ENCODE results near the gene CEP41. TPM values are rescaled to one million over a fixed set of nuclear protein-coding genes. Genes with fewer than 3 reads are reported as not detected.

CEP41 gene
- total RNA-seq, 1 experiment from 2014 or later: 7.1 TPM

- peak; percentile 27 for DNase-seq (ENCODE audit: low spot score)
- Mint-ChIP-seq H3K36me3 (no peaks in the 10 kb centered on the region), H3K27me3 (ENCODE audit: low read depth) (peaks cover 5% of the 10 kb centered on the region; the same call in 1 of the 2 replicates), H3K4me1 (peaks cover 24% of the 10 kb centered on the region), H3K9me3 (no peaks in the 10 kb centered on the region), H3K4me3 (peak overlapping the region; percentile 87), H3K27ac (peak overlapping the region; percentile 86)
- ATAC-seq: peak; percentile 30
- ChIA-PET CTCF (interaction anchor here (0.6 to 1.6 kb wide), 3 partner anchors 50 to 168 kb away, joined by 3 to 7 read pairs (median 3); no protein-coding TSS in a partner anchor), POLR2A (interaction anchor here (0.6 to 1.2 kb wide), 4 partner anchors 12 to 357 kb away, joined by 3 to 5 read pairs (median 3); no protein-coding TSS in a partner anchor)
- TF ChIP-seq, protein P1, sequence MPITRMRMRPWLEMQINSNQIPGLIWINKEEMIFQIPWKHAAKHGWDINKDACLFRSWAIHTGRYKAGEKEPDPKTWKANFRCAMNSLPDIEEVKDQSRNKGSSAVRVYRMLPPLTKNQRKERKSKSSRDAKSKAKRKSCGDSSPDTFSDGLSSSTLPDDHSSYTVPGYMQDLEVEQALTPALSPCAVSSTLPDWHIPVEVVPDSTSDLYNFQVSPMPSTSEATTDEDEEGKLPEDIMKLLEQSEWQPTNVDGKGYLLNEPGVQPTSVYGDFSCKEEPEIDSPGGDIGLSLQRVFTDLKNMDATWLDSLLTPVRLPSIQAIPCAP (CRISPR knock-in tag; IDR thresholded peaks at IDR 0.05): no peak
- no peak for TF ChIP-seq NFATC4 (CRISPR knock-in tag; IDR thresholded peaks at IDR 0.05)
- TF ChIP-seq ZNF512 (CRISPR knock-in tag; IDR thresholded peaks at IDR 0.05; ENCODE audit: borderline replicate concordance): no peak
- no peak for TF ChIP-seq ZBTB21 (CRISPR knock-in tag; IDR thresholded peaks at IDR 0.05; ENCODE audit: borderline replicate concordance)
- TF ChIP-seq ZNF121 (CRISPR knock-in tag; IDR thresholded peaks at IDR 0.05): no peak
- TF ChIP-seq ETV6 (CRISPR knock-in tag; IDR thresholded peaks at IDR 0.05): no peak
- TF ChIP-seq SMAD3 (CRISPR knock-in tag; IDR thresholded peaks at IDR 0.05; ENCODE audit: borderline replicate concordance): no peak
- TF ChIP-seq JUN (CRISPR knock-in tag; IDR thresholded peaks at IDR 0.05): no peak
These were observed 623 bp upstream of the CEP41 start for GRCh38 chr7:130441408-130441869.

DNA sequence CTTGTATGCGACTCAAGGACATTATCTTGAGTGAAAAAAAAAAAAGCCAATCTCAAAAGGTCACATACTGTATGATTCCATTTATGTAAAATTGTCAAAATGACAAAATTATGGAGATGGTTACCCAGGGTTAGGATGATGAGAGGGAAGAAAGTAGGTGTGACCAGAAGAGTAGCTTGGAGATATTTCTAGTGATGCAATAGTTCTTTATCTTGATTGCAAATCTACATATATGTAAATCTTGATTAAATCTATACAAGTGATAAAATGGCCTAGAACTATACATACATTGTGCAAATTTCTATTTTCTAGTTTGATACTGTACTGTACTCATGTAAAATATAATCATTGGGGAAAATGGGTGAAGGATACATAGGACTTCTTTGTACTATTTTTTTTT, 4.6 kb downstream of the CEP41 start:
- peaks cover 14% of the 10 kb centered on the region for H3K4me1 Mint-ChIP-seq
- H3K27ac Mint-ChIP-seq: 0 out of 2 replicates have a peak overlapping the region, but pooled peaks have one; percentile 28
- no peaks in the 10 kb centered on the region for H3K36me3 Mint-ChIP-seq
- CTCF ChIA-PET: no interaction called here
- ATAC-seq (no peak), DNase-seq (ENCODE audit: low spot score) (no peak)
- POLR2A ChIA-PET: no interaction called here
- no peak overlapping the region for H3K4me3 Mint-ChIP-seq
- H3K9me3 Mint-ChIP-seq: no peaks in the 10 kb centered on the region
- H3K27me3 Mint-ChIP-seq (ENCODE audit: low read depth): no peaks in the 10 kb centered on the region
- TF ChIP-seq ZNF671 (CRISPR knock-in tag; IDR thresholded peaks at IDR 0.05): no peak
- no peak for TF ChIP-seq RELA (CRISPR knock-in tag; IDR thresholded peaks at IDR 0.05; ENCODE audit: borderline replicate concordance)
- TF ChIP-seq OVOL2 (CRISPR knock-in tag; IDR thresholded peaks at IDR 0.05; ENCODE audit: borderline replicate concordance): no peak
- TF ChIP-seq AR (CRISPR knock-in tag; IDR thresholded peaks at IDR 0.05): no peak
- TF ChIP-seq PREB (CRISPR knock-in tag; IDR thresholded peaks at IDR 0.05; ENCODE audit: borderline replicate concordance): no peak
- TF ChIP-seq JAZF1 (CRISPR knock-in tag; IDR thresholded peaks at IDR 0.05): no peak
- TF ChIP-seq TP53 (CRISPR knock-in tag; IDR thresholded peaks at IDR 0.05): no peak

- no peak overlapping the region for H3K4me3 Mint-ChIP-seq
- TF ChIP-seq, protein P2, sequence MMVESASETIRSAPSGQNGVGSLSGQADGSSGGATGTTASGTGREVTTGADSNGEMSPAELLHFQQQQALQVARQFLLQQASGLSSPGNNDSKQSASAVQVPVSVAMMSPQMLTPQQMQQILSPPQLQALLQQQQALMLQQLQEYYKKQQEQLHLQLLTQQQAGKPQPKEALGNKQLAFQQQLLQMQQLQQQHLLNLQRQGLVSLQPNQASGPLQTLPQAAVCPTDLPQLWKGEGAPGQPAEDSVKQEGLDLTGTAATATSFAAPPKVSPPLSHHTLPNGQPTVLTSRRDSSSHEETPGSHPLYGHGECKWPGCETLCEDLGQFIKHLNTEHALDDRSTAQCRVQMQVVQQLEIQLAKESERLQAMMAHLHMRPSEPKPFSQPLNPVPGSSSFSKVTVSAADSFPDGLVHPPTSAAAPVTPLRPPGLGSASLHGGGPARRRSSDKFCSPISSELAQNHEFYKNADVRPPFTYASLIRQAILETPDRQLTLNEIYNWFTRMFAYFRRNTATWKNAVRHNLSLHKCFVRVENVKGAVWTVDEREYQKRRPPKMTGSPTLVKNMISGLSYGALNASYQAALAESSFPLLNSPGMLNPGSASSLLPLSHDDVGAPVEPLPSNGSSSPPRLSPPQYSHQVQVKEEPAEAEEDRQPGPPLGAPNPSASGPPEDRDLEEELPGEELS (CRISPR knock-in tag; IDR thresholded peaks at IDR 0.05): no peak
- no peak for TF ChIP-seq GRHL2 (CRISPR knock-in tag; IDR thresholded peaks at IDR 0.05; ENCODE audit: insufficient replicate concordance, severe bottlenecking)
- no peak for TF ChIP-seq IRF2 (CRISPR knock-in tag; IDR thresholded peaks at IDR 0.05; ENCODE audit: borderline replicate concordance, low read depth)
- TF ChIP-seq ATF1 (CRISPR knock-in tag; IDR thresholded peaks at IDR 0.05): no peak
- TF ChIP-seq FOXP1 (CRISPR knock-in tag; IDR thresholded peaks at IDR 0.05; ENCODE audit: borderline replicate concordance): no peak
- no peak for TF ChIP-seq PRDM15 (CRISPR knock-in tag; IDR thresholded peaks at IDR 0.05)
- ATAC-seq: no peak
These were observed 5.4 kb downstream of the CEP41 start for GRCh38 chr7:130435311-130435854.

More at GRCh38 chr7:130435311-130435854, 5.4 kb downstream of the CEP41 start:
- DNase-seq (ENCODE audit: low spot score): no peak
- no peak overlapping the region for H3K27ac Mint-ChIP-seq
- H3K36me3 Mint-ChIP-seq: no peaks in the 10 kb centered on the region
- H3K27me3 Mint-ChIP-seq (ENCODE audit: low read depth): no peaks in the 10 kb centered on the region
- H3K4me1 Mint-ChIP-seq: peaks cover 12% of the 10 kb centered on the region
- CTCF ChIA-PET: no interaction called here
- H3K9me3 Mint-ChIP-seq: no peaks in the 10 kb centered on the region
- POLR2A ChIA-PET: no interaction called here
